Osteoblast (primary cell): ENCODE data around the gene SEMA3A. TPM values are rescaled to one million over a fixed set of nuclear protein-coding genes. Genes with fewer than 3 reads are reported as not detected.

Source experiments
- DNase-seq: peaks from one replicate; pipeline ENCODE4 v3.0.0; 2011; ENCODE audit warnings: low spot score, mixed read lengths; ENCODE audit not compliant: insufficient read length; ENCODE audit errors: missing footprints
- H2AFZ ChIP-seq: 2 replicates; pipeline ENCODE4 v1.6.0; 2011; ENCODE audit warnings: mild to moderate bottlenecking, low read length
- H3K27ac ChIP-seq: 2 replicates; pipeline ENCODE4 v1.5.1; 2011; ENCODE audit warnings: mild to moderate bottlenecking, low read depth, low read length, moderate library complexity
- H3K27me3 ChIP-seq: 2 replicates; pipeline ENCODE4 v1.6.0; 2012; ENCODE audit warnings: mild to moderate bottlenecking, control low read depth, inconsistent platforms, low read length, moderate library complexity; ENCODE audit not compliant: insufficient read depth
- H3K36me3 ChIP-seq: 2 replicates; pipeline ENCODE4 v1.5.1; 2011; ENCODE audit warnings: mild to moderate bottlenecking, low read length, control low read depth, moderate library complexity; ENCODE audit not compliant: insufficient read depth
- H3K4me1 ChIP-seq: 2 replicates; pipeline ENCODE4 v1.5.1; 2011; ENCODE audit warnings: mild to moderate bottlenecking, low read length, control low read depth, moderate library complexity; ENCODE audit not compliant: insufficient read depth
- H3K4me2 ChIP-seq: 2 replicates; pipeline ENCODE4 v1.6.0; 2011; ENCODE audit warnings: mild to moderate bottlenecking, low read length; ENCODE audit not compliant: insufficient read depth
- H3K4me3 ChIP-seq: fragments of 200-600 bp; sonication (generic); 3 replicates; pipeline ENCODE4 v1.5.1; 2012; ENCODE audit warnings: mild to moderate bottlenecking, low read length, inconsistent platforms; ENCODE audit not compliant: insufficient read depth
- H3K79me2 ChIP-seq: 2 replicates; pipeline ENCODE4 v1.6.0; 2012; ENCODE audit warnings: mild to moderate bottlenecking, low read length, control low read depth, inconsistent platforms; ENCODE audit not compliant: insufficient read depth
- H3K9me3 ChIP-seq: 2 replicates; pipeline ENCODE4 v1.5.1; 2011; ENCODE audit warnings: low read depth, low read length, control low read depth
- H4K20me1 ChIP-seq: 2 replicates; pipeline ENCODE4 v1.6.0; 2012; ENCODE audit warnings: mild to moderate bottlenecking, low read length, control low read depth; ENCODE audit not compliant: insufficient read depth
- total RNA-seq: library from RNA; depleted of rRNA; stranded (reverse); fragments of >200 nt; gene quantifications from 2 replicates; pipeline ENCODE4 v1.2.3, GENCODE V29; 2012
- TF ChIP-seq, protein P1 (sequence below): IDR thresholded peaks from 2 replicates; pipeline ENCODE4 v1.5.1; 2011; ENCODE audit warnings: mild to moderate bottlenecking, low read depth, low read length, moderate library complexity; ENCODE audit errors: extremely low read depth

SEMA3A gene
- total RNA-seq, 1 donor = 2.5 TPM

- H3K79me2 ChIP-seq = peaks cover 3% of the 10 kb centered on the region
- H3K4me1 ChIP-seq = peaks cover 16% of the 10 kb centered on the region
- H3K4me2 ChIP-seq = peak overlapping the region; percentile 15
- no peaks in the 10 kb centered on the region for H3K27me3 ChIP-seq
- H3K9me3 ChIP-seq = no peaks in the 10 kb centered on the region
- no peaks in the 10 kb centered on the region for H4K20me1 ChIP-seq
- peak; percentile 50 for DNase-seq
- TF ChIP-seq, protein P1, sequence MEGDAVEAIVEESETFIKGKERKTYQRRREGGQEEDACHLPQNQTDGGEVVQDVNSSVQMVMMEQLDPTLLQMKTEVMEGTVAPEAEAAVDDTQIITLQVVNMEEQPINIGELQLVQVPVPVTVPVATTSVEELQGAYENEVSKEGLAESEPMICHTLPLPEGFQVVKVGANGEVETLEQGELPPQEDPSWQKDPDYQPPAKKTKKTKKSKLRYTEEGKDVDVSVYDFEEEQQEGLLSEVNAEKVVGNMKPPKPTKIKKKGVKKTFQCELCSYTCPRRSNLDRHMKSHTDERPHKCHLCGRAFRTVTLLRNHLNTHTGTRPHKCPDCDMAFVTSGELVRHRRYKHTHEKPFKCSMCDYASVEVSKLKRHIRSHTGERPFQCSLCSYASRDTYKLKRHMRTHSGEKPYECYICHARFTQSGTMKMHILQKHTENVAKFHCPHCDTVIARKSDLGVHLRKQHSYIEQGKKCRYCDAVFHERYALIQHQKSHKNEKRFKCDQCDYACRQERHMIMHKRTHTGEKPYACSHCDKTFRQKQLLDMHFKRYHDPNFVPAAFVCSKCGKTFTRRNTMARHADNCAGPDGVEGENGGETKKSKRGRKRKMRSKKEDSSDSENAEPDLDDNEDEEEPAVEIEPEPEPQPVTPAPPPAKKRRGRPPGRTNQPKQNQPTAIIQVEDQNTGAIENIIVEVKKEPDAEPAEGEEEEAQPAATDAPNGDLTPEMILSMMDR = no peak
- no peak overlapping the region for H2AFZ ChIP-seq
- no peaks in the 10 kb centered on the region for H3K36me3 ChIP-seq
- no peak overlapping the region for H3K4me3 ChIP-seq
- peak overlapping the region; percentile 38 for H3K27ac ChIP-seq
Observed at GRCh38 chr7:84190016-84190705, 4.4 kb downstream of the SEMA3A start.

DNA sequence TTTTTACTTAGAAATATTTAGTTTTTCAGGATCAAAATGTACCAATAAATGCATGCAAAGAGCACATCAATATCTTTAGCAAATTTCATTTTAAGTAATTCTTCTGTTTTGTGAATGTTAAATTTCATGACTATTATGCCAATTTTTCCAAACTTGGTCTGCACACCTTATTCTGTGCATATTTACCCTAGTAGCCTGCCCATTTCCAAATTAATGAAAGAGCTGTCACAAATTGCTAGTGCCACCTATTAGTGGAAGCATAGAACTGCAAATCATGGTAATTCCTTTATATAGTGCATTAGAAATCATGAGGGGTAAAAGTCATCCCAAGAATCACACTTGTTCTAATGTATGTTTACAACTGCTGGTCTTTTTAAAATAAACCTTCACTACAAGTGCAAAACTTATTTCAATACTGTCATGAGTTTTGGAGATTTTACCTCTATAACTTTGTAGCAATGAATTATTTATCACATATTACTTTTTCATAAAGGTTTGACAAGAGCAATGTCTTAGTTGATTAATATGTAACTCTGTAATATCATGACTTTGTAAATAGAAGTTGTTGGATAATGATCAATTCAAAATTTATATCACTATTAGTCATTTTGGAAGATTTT lies 5.7 kb downstream of the SEMA3A start:
- H3K4me2 ChIP-seq = no peak overlapping the region
- H3K79me2 ChIP-seq = no peaks in the 10 kb centered on the region
- H4K20me1 ChIP-seq = no peaks in the 10 kb centered on the region
- no peak overlapping the region for H2AFZ ChIP-seq
- no peak overlapping the region for H3K27ac ChIP-seq
- no peaks in the 10 kb centered on the region for H3K9me3 ChIP-seq
- H3K36me3 ChIP-seq = no peaks in the 10 kb centered on the region
- no peak overlapping the region for H3K4me3 ChIP-seq
- no peak for DNase-seq
- peaks cover 16% of the 10 kb centered on the region for H3K4me1 ChIP-seq
- H3K27me3 ChIP-seq = no peaks in the 10 kb centered on the region
- TF ChIP-seq, protein P1 = peak; percentile 43

DNA sequence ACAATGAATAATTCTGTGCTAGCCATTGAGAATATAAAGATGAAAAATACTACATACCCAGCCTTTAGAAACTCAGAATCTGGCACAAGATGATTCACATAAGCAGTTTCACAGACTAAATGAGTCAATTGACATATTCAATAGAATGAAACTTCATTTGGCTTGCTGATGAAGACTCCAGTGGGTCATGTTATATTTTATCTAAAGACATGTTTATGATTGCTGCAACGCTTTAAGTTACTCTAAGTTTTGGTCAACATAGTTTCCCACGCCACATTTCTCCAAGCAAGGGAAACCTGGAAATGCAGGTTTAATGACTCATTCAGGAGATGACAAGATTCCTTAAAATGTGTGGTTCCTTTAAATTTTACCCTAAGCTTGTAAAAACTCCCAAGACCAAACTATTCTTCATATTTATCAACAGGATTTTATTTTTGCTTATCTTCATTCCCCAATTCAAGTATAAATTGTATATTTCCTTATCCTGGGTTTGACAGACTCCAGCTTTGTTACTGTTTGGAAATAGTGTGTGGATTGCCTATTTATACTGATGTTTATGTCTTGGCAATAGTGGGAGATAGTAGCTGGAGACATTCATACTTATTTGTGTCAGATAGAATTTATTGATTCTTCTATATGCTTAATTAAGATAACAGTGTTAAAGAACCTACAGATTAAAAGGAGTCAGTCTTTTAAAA lies 6.6 kb downstream of the SEMA3A start:
- Histone ChIP-seq H3K4me3 (no peak overlapping the region), H2AFZ (no peak overlapping the region), H3K4me1 (peaks cover 16% of the 10 kb centered on the region), H3K9me3 (no peaks in the 10 kb centered on the region), H3K27me3 (no peaks in the 10 kb centered on the region), H3K4me2 (peak overlapping the region; percentile 34), H4K20me1 (no peaks in the 10 kb centered on the region), H3K27ac (no peak overlapping the region), H3K79me2 (no peaks in the 10 kb centered on the region), H3K36me3 (no peaks in the 10 kb centered on the region)
- TF ChIP-seq, protein P1 = no peak
- peak; percentile 3 for DNase-seq

- peaks cover 16% of the 10 kb centered on the region for H3K4me1 ChIP-seq
- TF ChIP-seq, protein P1 = no peak
- no peak overlapping the region for H2AFZ ChIP-seq
- H3K27ac ChIP-seq = no peak overlapping the region
- H3K36me3 ChIP-seq = no peaks in the 10 kb centered on the region
- H3K4me3 ChIP-seq = no peak overlapping the region
- no peaks in the 10 kb centered on the region for H3K9me3 ChIP-seq
- no peaks in the 10 kb centered on the region for H3K79me2 ChIP-seq
- DNase-seq = no peak
- H3K27me3 ChIP-seq = no peaks in the 10 kb centered on the region
- no peaks in the 10 kb centered on the region for H4K20me1 ChIP-seq
- peak overlapping the region; percentile 23 for H3K4me2 ChIP-seq
Observed at GRCh38 chr7:84187087-84187805, 7.3 kb downstream of the SEMA3A start.
